Colonic mucosa (tissue), 4 donors: ENCODE data around the gene ABCC5. TPM values are rescaled to one million over a fixed set of nuclear protein-coding genes. Genes with fewer than 3 reads are reported as not detected.

ENCODE experiments used
- DNase-seq: peaks from one replicate; pipeline ENCODE4 v3.0.0-alpha.2; 2020
- H3K27ac ChIP-seq: fragments of 200-600 bp; one replicate; pipeline ENCODE4 v1.8.0; 2021
- H3K27me3 ChIP-seq: fragments of 200-600 bp; one replicate; pipeline ENCODE4 v1.8.0; 2021
- H3K36me3 ChIP-seq: fragments of 200-600 bp; one replicate; pipeline ENCODE4 v1.8.0; 2021
- H3K4me1 ChIP-seq: fragments of 200-600 bp; one replicate; pipeline ENCODE4 v1.8.0; 2021; ENCODE audit warnings: mild to moderate bottlenecking
- H3K4me3 ChIP-seq: fragments of 200-600 bp; one replicate; pipeline ENCODE4 v1.8.0; 2021
- H3K9ac ChIP-seq, 2 donors: one replicate each; pipeline ENCODE4 v1.7.0; 2013; ENCODE audit warnings: control low read depth in 2 of 2, low read depth in 2 of 2, low read length in 2 of 2
- H3K9me3 ChIP-seq: fragments of 200-600 bp; one replicate; pipeline ENCODE4 v1.8.0; 2021
- CTCF ChIP-seq: fragments of 200-600 bp; IDR thresholded peaks from one replicate; pipeline ENCODE4 v1.8.0; 2022; ENCODE audit warnings: antibody characterized with exemption, mild to moderate bottlenecking
- intact Hi-C: fragments of 100-400 bp; cut with DNase I; formaldehyde crosslinking; loops from one replicate; pipeline ENCODE4 v1.14.1; 2022
- total RNA-seq, 2 donors: library from RNA; stranded (reverse); fragmentation: NEBNext Ultra II Directional in 1 of 2; extraction: Animal tissue kit (Norgen Biotek cat#: 25700) in 1 of 2; gene quantifications; one replicate each; pipeline ENCODE4 v1.2.1, GENCODE V29; 2021
- donor health status: healthy.
- donor health status: DM: no; HTN: no; CAD: no.
- donor health status: DM: no; HTN: no; CAD: no.

Gene ABCC5
- total RNA-seq, 2 donors from 2014 or later, result 15.1 to 16.6 TPM

- intact Hi-C loops, result no loop called here
- H3K27me3 ChIP-seq, result no peaks in the 10 kb centered on the region
- peaks cover 6% of the 10 kb centered on the region for H3K4me1 ChIP-seq
- no peak overlapping the region for H3K9ac ChIP-seq
- TF ChIP-seq CTCF, result no peak
- no peak for DNase-seq
- H3K4me3 ChIP-seq, result no peak overlapping the region
- H3K9me3 ChIP-seq, result no peaks in the 10 kb centered on the region
- no peak overlapping the region for H3K27ac ChIP-seq
- H3K36me3 ChIP-seq, result no peaks in the 10 kb centered on the region
Measured at GRCh38 chr3:184004476-184004875, 13.2 kb downstream of the ABCC5 start.

GRCh38 chr3:184003187-184003967 lies 14.3 kb downstream of the ABCC5 start:
- Histone ChIP-seq H3K9me3 (no peaks in the 10 kb centered on the region), H3K4me3 (no peak overlapping the region), H3K9ac (no peak overlapping the region), H3K36me3 (no peaks in the 10 kb centered on the region), H3K27me3 (no peaks in the 10 kb centered on the region), H3K27ac (no peak overlapping the region), H3K4me1 (peaks cover 6% of the 10 kb centered on the region)
- intact Hi-C loops, result no loop called here
- no peak for TF ChIP-seq CTCF
- DNase-seq, result no peak

- no peaks in the 10 kb centered on the region for H3K9me3 ChIP-seq
- no peak for DNase-seq
- H3K4me1 ChIP-seq, result peaks cover 6% of the 10 kb centered on the region
- H3K27ac ChIP-seq, result no peak overlapping the region
- intact Hi-C loops, result no loop called here
- no peak for TF ChIP-seq CTCF
- no peaks in the 10 kb centered on the region for H3K36me3 ChIP-seq
- H3K27me3 ChIP-seq, result no peaks in the 10 kb centered on the region
- no peak overlapping the region for H3K9ac ChIP-seq
- H3K4me3 ChIP-seq, result no peak overlapping the region
Measured at GRCh38 chr3:184002469-184002868, 15.2 kb downstream of the ABCC5 start.

GRCh38 chr3:184001761-184002160 lies 15.9 kb downstream of the ABCC5 start:
- Histone ChIP-seq H3K4me1 (peaks cover 6% of the 10 kb centered on the region), H3K36me3 (no peaks in the 10 kb centered on the region), H3K9ac (no peak overlapping the region), H3K9me3 (no peaks in the 10 kb centered on the region), H3K4me3 (no peak overlapping the region), H3K27ac (no peak overlapping the region), H3K27me3 (no peaks in the 10 kb centered on the region)
- TF ChIP-seq CTCF, result no peak
- DNase-seq, result no peak
- intact Hi-C loops, result no loop called here

- intact Hi-C loops, result no loop called here
- H3K27ac ChIP-seq, result no peak overlapping the region
- H3K4me3 ChIP-seq, result no peak overlapping the region
- no peaks in the 10 kb centered on the region for H3K27me3 ChIP-seq
- DNase-seq, result no peak
- H3K4me1 ChIP-seq, result no peaks in the 10 kb centered on the region
- no peaks in the 10 kb centered on the region for H3K9me3 ChIP-seq
- TF ChIP-seq CTCF, result no peak
- H3K36me3 ChIP-seq, result no peaks in the 10 kb centered on the region
- no peak overlapping the region for H3K9ac ChIP-seq
Measured at GRCh38 chr3:183991403-183991802, 26.3 kb downstream of the ABCC5 start.
